BLaER1 treated with 17β-estradiol and CSF1 and Interleukin-3, amounts not matched to agents 10 nM and 100 nM (cell line): ENCODE data around the gene LRBA.

Experiments used
- H3K27ac ChIP-seq, 11 experiments: shearing (Covaris generic); formaldehyde crosslinking; 2 replicates each; pipeline ENCODE4 v1.8.1; 2022
- H3K27me3 ChIP-seq, 11 experiments: shearing (Covaris generic); formaldehyde crosslinking; 2 replicates each; pipeline ENCODE4 v1.8.1; 2022
- H3K36me3 ChIP-seq, 11 experiments: shearing (Covaris generic); formaldehyde crosslinking; 2 replicates each; pipeline ENCODE4 v1.8.1; 2022
- H3K4me1 ChIP-seq, 10 experiments: shearing (Covaris generic); formaldehyde crosslinking; 2 replicates each; pipeline ENCODE4 v1.8.1; 2022
- H3K4me2 ChIP-seq, 11 experiments: shearing (Covaris generic); formaldehyde crosslinking; 2 replicates each; pipeline ENCODE4 v1.8.1; 2022
- H3K4me3 ChIP-seq, 10 experiments: shearing (Covaris generic); formaldehyde crosslinking; 2 replicates each; pipeline ENCODE4 v1.8.1; 2022
- H3K9ac ChIP-seq, 11 experiments: shearing (Covaris generic); formaldehyde crosslinking; 2 replicates each; pipeline ENCODE4 v1.8.1; 2022
- H3K9me3 ChIP-seq, 11 experiments: shearing (Covaris generic); formaldehyde crosslinking; replicated peaks in 1 of 11; 2 replicates each; pipeline ENCODE4 v1.8.1; 2022
- H4K20me1 ChIP-seq, 11 experiments: shearing (Covaris generic); formaldehyde crosslinking; 2 replicates each; pipeline ENCODE4 v1.8.1; 2022
- Cebpa-rat ChIP-seq, 11 experiments: shearing (Covaris generic); IDR thresholded peaks; 2 replicates each; pipeline ENCODE4 v1.8.1; 2022

Gene LRBA

GRCh38 chr4:150256841-150257730 lies 758.0 kb downstream of the LRBA start:
- Histone ChIP-seq H3K9me3 (no peaks in the 10 kb centered on the region), H4K20me1 (no peaks in the 10 kb centered on the region), H3K4me3 (no peak overlapping the region), H3K27ac (no peak overlapping the region), H3K4me1 (peaks cover 0 to 8% (median 0%) of the 10 kb centered on the region in 10 experiments; a peak in 6 of 20 replicates), H3K36me3 (peaks cover 0 to 21% (median 0%) of the 10 kb centered on the region in 11 experiments; a peak in 1 of 22 replicates), H3K9ac (no peak overlapping the region), H3K27me3 (no peaks in the 10 kb centered on the region), H3K4me2 (no peak overlapping the region)
- TF ChIP-seq Cebpa-rat (IDR thresholded peaks at IDR 0.05) = no peak

GRCh38 chr4:150256225-150256620 lies 758.9 kb downstream of the LRBA start:
- no peaks in the 10 kb centered on the region for H4K20me1 ChIP-seq
- no peak overlapping the region for H3K4me3 ChIP-seq
- no peak overlapping the region for H3K9ac ChIP-seq
- peaks cover 0 to 8% (median 0%) of the 10 kb centered on the region in 10 experiments; a peak in 6 of 20 replicates for H3K4me1 ChIP-seq
- TF ChIP-seq Cebpa-rat (IDR thresholded peaks at IDR 0.05) = no peak
- no peak overlapping the region for H3K4me2 ChIP-seq
- H3K9me3 ChIP-seq = no peaks in the 10 kb centered on the region
- no peak overlapping the region for H3K27ac ChIP-seq
- no peaks in the 10 kb centered on the region for H3K27me3 ChIP-seq
- peaks cover 0 to 21% (median 0%) of the 10 kb centered on the region in 11 experiments; a peak in 1 of 22 replicates for H3K36me3 ChIP-seq

GRCh38 chr4:150255610-150256224 lies 759.4 kb downstream of the LRBA start:
- no peaks in the 10 kb centered on the region for H3K27me3 ChIP-seq
- no peak overlapping the region for H3K27ac ChIP-seq
- H3K9ac ChIP-seq = no peak overlapping the region
- peaks cover 0 to 21% (median 0%) of the 10 kb centered on the region in 11 experiments; a peak in 1 of 22 replicates for H3K36me3 ChIP-seq
- no peaks in the 10 kb centered on the region for H4K20me1 ChIP-seq
- TF ChIP-seq Cebpa-rat (IDR thresholded peaks at IDR 0.05) = no peak
- peaks cover 0 to 8% (median 0%) of the 10 kb centered on the region in 10 experiments; a peak in 6 of 20 replicates for H3K4me1 ChIP-seq
- no peaks in the 10 kb centered on the region for H3K9me3 ChIP-seq
- H3K4me2 ChIP-seq = no peak overlapping the region
- H3K4me3 ChIP-seq = no peak overlapping the region

GRCh38 chr4:150253965-150254630 lies 761.0 kb downstream of the LRBA start:
- Histone ChIP-seq H3K27ac (no peak overlapping the region), H3K4me3 (no peak overlapping the region), H4K20me1 (no peaks in the 10 kb centered on the region), H3K27me3 (no peaks in the 10 kb centered on the region), H3K36me3 (peaks cover 0 to 13% (median 0%) of the 10 kb centered on the region in 11 experiments; a peak in 1 of 22 replicates), H3K4me1 (peaks cover 0 to 8% (median 0%) of the 10 kb centered on the region in 10 experiments; a peak in 6 of 20 replicates), H3K9ac (no peak overlapping the region), H3K4me2 (peak overlapping the region in 3 of 11 experiments; percentile 22 to 41 (median 32); a peak in 4 of 22 replicates), H3K9me3 (no peaks in the 10 kb centered on the region)
- TF ChIP-seq Cebpa-rat (IDR thresholded peaks at IDR 0.05) = no peak

- no peak for TF ChIP-seq Cebpa-rat (IDR thresholded peaks at IDR 0.05)
- H3K9ac ChIP-seq = no peak overlapping the region
Measured at GRCh38 chr4:150253416-150253815, 761.7 kb downstream of the LRBA start.

GRCh38 chr4:150252741-150253140 lies 762.3 kb downstream of the LRBA start:
- Histone ChIP-seq H3K27ac (no peak overlapping the region), H3K4me1 (peaks cover 0 to 8% (median 0%) of the 10 kb centered on the region in 10 experiments; a peak in 6 of 20 replicates), H3K4me3 (no peak overlapping the region), H3K9ac (no peak overlapping the region), H3K27me3 (no peaks in the 10 kb centered on the region), H4K20me1 (no peaks in the 10 kb centered on the region), H3K4me2 (no peak overlapping the region), H3K36me3 (peaks cover 0 to 20% (median 0%) of the 10 kb centered on the region in 11 experiments; a peak in 4 of 22 replicates), H3K9me3 (no peaks in the 10 kb centered on the region)
- no peak for TF ChIP-seq Cebpa-rat (IDR thresholded peaks at IDR 0.05)

More at GRCh38 chr4:150253416-150253815, 761.7 kb downstream of the LRBA start:
- Histone ChIP-seq H3K27me3 (no peaks in the 10 kb centered on the region), H3K27ac (no peak overlapping the region), H3K4me1 (peaks cover 0 to 8% (median 0%) of the 10 kb centered on the region in 10 experiments; a peak in 6 of 20 replicates), H3K4me2 (no peak overlapping the region), H3K36me3 (peaks cover 0 to 18% (median 0%) of the 10 kb centered on the region in 11 experiments; a peak in 2 of 22 replicates), H3K9me3 (no peaks in the 10 kb centered on the region), H4K20me1 (no peaks in the 10 kb centered on the region), H3K4me3 (no peak overlapping the region)

GRCh38 chr4:150252306-150252705 lies 762.8 kb downstream of the LRBA start:
- no peak overlapping the region for H3K27ac ChIP-seq
- no peak overlapping the region for H3K9ac ChIP-seq
- H3K9me3 ChIP-seq = no peaks in the 10 kb centered on the region
- H4K20me1 ChIP-seq = no peaks in the 10 kb centered on the region
- no peak for TF ChIP-seq Cebpa-rat (IDR thresholded peaks at IDR 0.05)
- peaks cover 0 to 20% (median 0%) of the 10 kb centered on the region in 11 experiments; a peak in 4 of 22 replicates for H3K36me3 ChIP-seq
- H3K4me1 ChIP-seq = peaks cover 0 to 8% (median 0%) of the 10 kb centered on the region in 10 experiments; a peak in 6 of 20 replicates
- no peak overlapping the region for H3K4me2 ChIP-seq
- H3K27me3 ChIP-seq = no peaks in the 10 kb centered on the region
- H3K4me3 ChIP-seq = no peak overlapping the region

- Histone ChIP-seq H3K9me3 (no peaks in the 10 kb centered on the region), H3K9ac (no peak overlapping the region), H4K20me1 (no peaks in the 10 kb centered on the region), H3K4me1 (peaks cover 0 to 8% (median 0%) of the 10 kb centered on the region in 10 experiments; a peak in 6 of 20 replicates), H3K4me3 (no peak overlapping the region), H3K36me3 (peaks cover 0 to 16% (median 0%) of the 10 kb centered on the region in 11 experiments; a peak in 4 of 22 replicates), H3K4me2 (no peak overlapping the region), H3K27me3 (no peaks in the 10 kb centered on the region), H3K27ac (no peak overlapping the region)
- no peak for TF ChIP-seq Cebpa-rat (IDR thresholded peaks at IDR 0.05)
Measured at GRCh38 chr4:150251752-150252190, 763.3 kb downstream of the LRBA start.
